WTC11 (cell line): ENCODE measurements around the gene RSPRY1. TPM values are rescaled to one million over a fixed set of nuclear protein-coding genes. Genes with fewer than 3 reads are reported as not detected.

Experiments used
- ATF1 ChIP-seq: sonication (generic); formaldehyde crosslinking; IDR thresholded peaks from 2 replicates; pipeline ENCODE4 v1.8.1; 2023; ENCODE audit warnings: mild to moderate bottlenecking, moderate library complexity, missing genetic modification reagents
- CBFB ChIP-seq: sonication (generic); formaldehyde crosslinking; IDR thresholded peaks from 2 replicates; pipeline ENCODE4 v1.8.1; 2022; ENCODE audit warnings: mild to moderate bottlenecking, low read depth, missing genetic modification reagents
- CDX4 ChIP-seq: fragments of 250-450 bp; sonication (Bioruptor Pico); IDR thresholded peaks from 2 replicates; pipeline ENCODE4 v1.9.0; 2021; ENCODE audit warnings: moderate library complexity, mild to moderate bottlenecking, inconsistent platforms, borderline replicate concordance
- CREB1 ChIP-seq: sonication (generic); formaldehyde crosslinking; IDR thresholded peaks from 2 replicates; pipeline ENCODE4 v1.8.0; 2023; ENCODE audit warnings: mild to moderate bottlenecking, missing genetic modification reagents
- ELF4 ChIP-seq: sonication (generic); formaldehyde crosslinking; IDR thresholded peaks from 2 replicates; pipeline ENCODE4 v1.8.1; 2022; ENCODE audit warnings: low read depth, mild to moderate bottlenecking, moderate library complexity, missing genetic modification reagents
- ETV6 ChIP-seq: sonication (generic); formaldehyde crosslinking; IDR thresholded peaks from 2 replicates; pipeline ENCODE4 v1.8.1; 2022; ENCODE audit warnings: mild to moderate bottlenecking, missing genetic modification reagents
- FOXJ3 ChIP-seq: sonication (generic); formaldehyde crosslinking; IDR thresholded peaks from 2 replicates; pipeline ENCODE4 v1.9.0; 2021; ENCODE audit warnings: missing genetic modification reagents, mild to moderate bottlenecking, borderline replicate concordance
- FOXP1 ChIP-seq: sonication (generic); formaldehyde crosslinking; IDR thresholded peaks from 2 replicates; pipeline ENCODE4 v1.8.0; 2022; ENCODE audit warnings: missing genetic modification reagents, mild to moderate bottlenecking, moderate library complexity, borderline replicate concordance
- FOXP4 ChIP-seq: sonication (generic); formaldehyde crosslinking; IDR thresholded peaks from 2 replicates; pipeline ENCODE4 v1.8.0; 2022; ENCODE audit warnings: mild to moderate bottlenecking, missing genetic modification reagents
- HMGA2 ChIP-seq: fragments of 250-450 bp; sonication (Bioruptor Pico); IDR thresholded peaks from 2 replicates; pipeline ENCODE4 v1.4.0; 2021; ENCODE audit warnings: mild to moderate bottlenecking, moderate library complexity
- IRF1 ChIP-seq: sonication (generic); formaldehyde crosslinking; IDR thresholded peaks from 2 replicates; pipeline ENCODE4 v1.8.0; 2023; ENCODE audit warnings: missing genetic modification reagents
- JUN ChIP-seq: sonication (generic); formaldehyde crosslinking; IDR thresholded peaks from 2 replicates; pipeline ENCODE4 v1.8.0; 2023; ENCODE audit warnings: mild to moderate bottlenecking, missing genetic modification reagents
- KAT7 ChIP-seq: sonication (generic); formaldehyde crosslinking; IDR thresholded peaks from 2 replicates; pipeline ENCODE4 v1.8.1; 2023; ENCODE audit warnings: missing genetic modification reagents, mild to moderate bottlenecking, borderline replicate concordance
- MYBL2 ChIP-seq: sonication (generic); formaldehyde crosslinking; IDR thresholded peaks from 2 replicates; pipeline ENCODE4 v1.8.1; 2023; ENCODE audit warnings: mild to moderate bottlenecking, moderate library complexity, missing genetic modification reagents
- NR2C2 ChIP-seq: sonication (generic); formaldehyde crosslinking; IDR thresholded peaks from 2 replicates; pipeline ENCODE4 v1.8.0; 2022; ENCODE audit warnings: mild to moderate bottlenecking, missing genetic modification reagents
- OVOL2 ChIP-seq: fragments of 250-450 bp; sonication (Bioruptor Pico); IDR thresholded peaks from 2 replicates; pipeline ENCODE4 v1.9.0; 2021; ENCODE audit warnings: mild to moderate bottlenecking, borderline replicate concordance
- PRRX2 ChIP-seq: fragments of 250-450 bp; sonication (Bioruptor Pico); IDR thresholded peaks from 2 replicates; pipeline ENCODE4 v1.8.0; 2021; ENCODE audit warnings: mild to moderate bottlenecking
- RELA ChIP-seq: sonication (generic); formaldehyde crosslinking; IDR thresholded peaks from 2 replicates; pipeline ENCODE4 v1.8.1; 2022; ENCODE audit warnings: missing genetic modification reagents, mild to moderate bottlenecking, borderline replicate concordance
- STAT6 ChIP-seq: sonication (generic); formaldehyde crosslinking; conservative IDR thresholded peaks from 2 replicates; pipeline ENCODE4 v1.8.1; 2023; ENCODE audit warnings: mild to moderate bottlenecking, low read depth, missing genetic modification reagents, moderate library complexity
- TEAD4 ChIP-seq: sonication (generic); formaldehyde crosslinking; IDR thresholded peaks from 2 replicates; pipeline ENCODE4 v1.8.0; 2022; ENCODE audit warnings: mild to moderate bottlenecking, missing genetic modification reagents
- TP53 ChIP-seq: sonication (generic); formaldehyde crosslinking; IDR thresholded peaks from 2 replicates; pipeline ENCODE4 v1.8.1; 2023; ENCODE audit warnings: mild to moderate bottlenecking, missing genetic modification reagents
- ZNF138 ChIP-seq: sonication (generic); formaldehyde crosslinking; conservative IDR thresholded peaks from 2 replicates; pipeline ENCODE4 v1.8.1; 2022; ENCODE audit warnings: mild to moderate bottlenecking, moderate library complexity, missing genetic modification reagents
- ZNF263 ChIP-seq: sonication (generic); formaldehyde crosslinking; IDR thresholded peaks from 2 replicates; pipeline ENCODE4 v1.8.1; 2022; ENCODE audit warnings: low read depth, mild to moderate bottlenecking, moderate library complexity, missing genetic modification reagents
- total RNA-seq: library from RNA; stranded (reverse); gene quantifications from 3 replicates; pipeline ENCODE4 v1.2.3, GENCODE V29; 2021
- TF ChIP-seq, protein P1 (sequence below): sonication (generic); formaldehyde crosslinking; IDR thresholded peaks from 2 replicates; pipeline ENCODE4 v1.8.0; 2022; ENCODE audit warnings: mild to moderate bottlenecking, missing genetic modification reagents
- TF ChIP-seq, protein P2 (sequence below): sonication (generic); formaldehyde crosslinking; IDR thresholded peaks from 2 replicates; pipeline ENCODE4 v1.8.0; 2023; ENCODE audit warnings: missing genetic modification reagents, mild to moderate bottlenecking, borderline replicate concordance
- TF ChIP-seq, protein P3 (sequence below): sonication (generic); formaldehyde crosslinking; IDR thresholded peaks from 2 replicates; pipeline ENCODE4 v1.8.1; 2022; ENCODE audit warnings: mild to moderate bottlenecking, missing genetic modification reagents, moderate library complexity, borderline replicate concordance

The RSPRY1 gene
- total RNA-seq, 1 experiment from 2014 or later = 26.8 TPM

DNA sequence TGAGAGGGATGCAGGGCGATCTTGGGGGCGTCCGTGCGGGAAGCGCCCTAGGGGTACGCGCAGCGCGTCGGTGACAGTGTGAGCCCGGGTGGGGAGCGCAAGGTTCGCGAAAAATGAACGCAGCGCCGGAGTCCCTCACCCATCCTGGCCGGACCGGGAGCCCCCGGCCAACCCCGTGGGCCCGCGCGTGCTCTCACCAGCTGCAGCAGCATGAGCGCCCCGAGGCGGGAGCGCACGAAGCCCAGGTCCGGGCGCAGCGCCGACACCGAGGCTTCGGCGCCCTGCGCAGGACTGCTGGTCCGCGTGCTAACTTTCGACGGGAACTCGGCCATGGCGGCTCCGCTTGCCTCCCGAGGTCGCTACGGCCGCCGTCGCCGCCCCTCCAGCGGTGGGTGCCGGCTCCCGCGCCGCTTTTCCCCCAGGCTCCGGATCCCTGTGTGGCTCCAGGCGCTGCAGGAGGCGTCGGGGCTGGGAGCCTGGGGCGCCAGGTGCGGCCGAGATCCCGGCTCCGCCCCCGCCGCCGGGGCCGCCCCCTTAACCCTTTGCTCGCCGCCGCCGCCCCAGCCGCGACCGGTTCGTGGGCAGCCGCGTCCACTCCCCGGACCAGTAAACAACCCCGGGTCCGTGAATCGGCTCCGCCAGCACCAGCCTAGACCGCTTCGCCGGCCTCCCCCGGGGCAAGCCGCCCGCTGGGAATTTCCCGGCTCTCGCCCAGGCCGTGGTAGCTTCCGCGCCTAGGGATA is 98.3 kb downstream of the RSPRY1 start, which contains the start of gene PLLP (continued):
- TF ChIP-seq, protein P1, sequence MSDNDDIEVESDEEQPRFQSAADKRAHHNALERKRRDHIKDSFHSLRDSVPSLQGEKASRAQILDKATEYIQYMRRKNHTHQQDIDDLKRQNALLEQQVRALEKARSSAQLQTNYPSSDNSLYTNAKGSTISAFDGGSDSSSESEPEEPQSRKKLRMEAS (CRISPR knock-in tag) = peak; percentile 99
- peak; percentile 63; the same call in 1 of the 2 replicates for TF ChIP-seq ZNF263 (CRISPR knock-in tag)
- TF ChIP-seq IRF1 (CRISPR knock-in tag) = peak; percentile 93
- TF ChIP-seq FOXP1 (CRISPR knock-in tag) = peak; percentile 97
- no peak for TF ChIP-seq PRRX2 (CRISPR knock-in tag)
- TF ChIP-seq FOXJ3 (CRISPR knock-in tag) = no peak
- TF ChIP-seq RELA (CRISPR knock-in tag) = peak; percentile 93; the same call in 1 of the 2 replicates
- TF ChIP-seq HMGA2 (CRISPR knock-in tag) = no peak
- no peak for TF ChIP-seq OVOL2 (CRISPR knock-in tag)
- peak; percentile 90; the same call in 1 of the 2 replicates for TF ChIP-seq ATF1
- TF ChIP-seq ELF4 (CRISPR knock-in tag) = peak; percentile 92
- peak; percentile 90 for TF ChIP-seq CREB1
- TF ChIP-seq CDX4 = no peak
- peak; percentile 92; the same call in 1 of the 2 replicates for TF ChIP-seq ZNF138 (CRISPR knock-in tag)
- TF ChIP-seq, protein P2, sequence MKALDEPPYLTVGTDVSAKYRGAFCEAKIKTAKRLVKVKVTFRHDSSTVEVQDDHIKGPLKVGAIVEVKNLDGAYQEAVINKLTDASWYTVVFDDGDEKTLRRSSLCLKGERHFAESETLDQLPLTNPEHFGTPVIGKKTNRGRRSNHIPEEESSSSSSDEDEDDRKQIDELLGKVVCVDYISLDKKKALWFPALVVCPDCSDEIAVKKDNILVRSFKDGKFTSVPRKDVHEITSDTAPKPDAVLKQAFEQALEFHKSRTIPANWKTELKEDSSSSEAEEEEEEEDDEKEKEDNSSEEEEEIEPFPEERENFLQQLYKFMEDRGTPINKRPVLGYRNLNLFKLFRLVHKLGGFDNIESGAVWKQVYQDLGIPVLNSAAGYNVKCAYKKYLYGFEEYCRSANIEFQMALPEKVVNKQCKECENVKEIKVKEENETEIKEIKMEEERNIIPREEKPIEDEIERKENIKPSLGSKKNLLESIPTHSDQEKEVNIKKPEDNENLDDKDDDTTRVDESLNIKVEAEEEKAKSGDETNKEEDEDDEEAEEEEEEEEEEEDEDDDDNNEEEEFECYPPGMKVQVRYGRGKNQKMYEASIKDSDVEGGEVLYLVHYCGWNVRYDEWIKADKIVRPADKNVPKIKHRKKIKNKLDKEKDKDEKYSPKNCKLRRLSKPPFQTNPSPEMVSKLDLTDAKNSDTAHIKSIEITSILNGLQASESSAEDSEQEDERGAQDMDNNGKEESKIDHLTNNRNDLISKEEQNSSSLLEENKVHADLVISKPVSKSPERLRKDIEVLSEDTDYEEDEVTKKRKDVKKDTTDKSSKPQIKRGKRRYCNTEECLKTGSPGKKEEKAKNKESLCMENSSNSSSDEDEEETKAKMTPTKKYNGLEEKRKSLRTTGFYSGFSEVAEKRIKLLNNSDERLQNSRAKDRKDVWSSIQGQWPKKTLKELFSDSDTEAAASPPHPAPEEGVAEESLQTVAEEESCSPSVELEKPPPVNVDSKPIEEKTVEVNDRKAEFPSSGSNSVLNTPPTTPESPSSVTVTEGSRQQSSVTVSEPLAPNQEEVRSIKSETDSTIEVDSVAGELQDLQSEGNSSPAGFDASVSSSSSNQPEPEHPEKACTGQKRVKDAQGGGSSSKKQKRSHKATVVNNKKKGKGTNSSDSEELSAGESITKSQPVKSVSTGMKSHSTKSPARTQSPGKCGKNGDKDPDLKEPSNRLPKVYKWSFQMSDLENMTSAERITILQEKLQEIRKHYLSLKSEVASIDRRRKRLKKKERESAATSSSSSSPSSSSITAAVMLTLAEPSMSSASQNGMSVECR = peak; percentile 97
- no peak for TF ChIP-seq KAT7
- TF ChIP-seq JUN = peak; percentile 93; the same call in 1 of the 2 replicates
- peak; percentile 91; the same call in 1 of the 2 replicates for TF ChIP-seq MYBL2 (CRISPR knock-in tag)
- peak; percentile 76; the same call in 1 of the 2 replicates for TF ChIP-seq NR2C2
- TF ChIP-seq TEAD4 (CRISPR knock-in tag) = peak; percentile 76; the same call in 1 of the 2 replicates
- TF ChIP-seq, protein P3, sequence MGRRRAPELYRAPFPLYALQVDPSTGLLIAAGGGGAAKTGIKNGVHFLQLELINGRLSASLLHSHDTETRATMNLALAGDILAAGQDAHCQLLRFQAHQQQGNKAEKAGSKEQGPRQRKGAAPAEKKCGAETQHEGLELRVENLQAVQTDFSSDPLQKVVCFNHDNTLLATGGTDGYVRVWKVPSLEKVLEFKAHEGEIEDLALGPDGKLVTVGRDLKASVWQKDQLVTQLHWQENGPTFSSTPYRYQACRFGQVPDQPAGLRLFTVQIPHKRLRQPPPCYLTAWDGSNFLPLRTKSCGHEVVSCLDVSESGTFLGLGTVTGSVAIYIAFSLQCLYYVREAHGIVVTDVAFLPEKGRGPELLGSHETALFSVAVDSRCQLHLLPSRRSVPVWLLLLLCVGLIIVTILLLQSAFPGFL (CRISPR knock-in tag) = no peak
- peak; percentile 96; the same call in 1 of the 2 replicates for TF ChIP-seq FOXP4 (CRISPR knock-in tag)
- peak; percentile 94 for TF ChIP-seq ETV6 (CRISPR knock-in tag)
- TF ChIP-seq STAT6 = no peak
- TF ChIP-seq CBFB (CRISPR knock-in tag) = peak; percentile 69; the same call in 1 of the 2 replicates
- TF ChIP-seq TP53 = peak; percentile 93
